Measurements from ENCODE around the gene ORC6. TPM values are rescaled to one million over a fixed set of nuclear protein-coding genes. Genes with fewer than 3 reads are reported as not detected.

ORC6 gene
- total and polyA plus RNA-seq, 9 of the 15 experiments (the other 6 are each of a cell fraction or from before 2014, with no cell fraction given) = 18.7 to 71.4 (median 47.0) TPM

DNA sequence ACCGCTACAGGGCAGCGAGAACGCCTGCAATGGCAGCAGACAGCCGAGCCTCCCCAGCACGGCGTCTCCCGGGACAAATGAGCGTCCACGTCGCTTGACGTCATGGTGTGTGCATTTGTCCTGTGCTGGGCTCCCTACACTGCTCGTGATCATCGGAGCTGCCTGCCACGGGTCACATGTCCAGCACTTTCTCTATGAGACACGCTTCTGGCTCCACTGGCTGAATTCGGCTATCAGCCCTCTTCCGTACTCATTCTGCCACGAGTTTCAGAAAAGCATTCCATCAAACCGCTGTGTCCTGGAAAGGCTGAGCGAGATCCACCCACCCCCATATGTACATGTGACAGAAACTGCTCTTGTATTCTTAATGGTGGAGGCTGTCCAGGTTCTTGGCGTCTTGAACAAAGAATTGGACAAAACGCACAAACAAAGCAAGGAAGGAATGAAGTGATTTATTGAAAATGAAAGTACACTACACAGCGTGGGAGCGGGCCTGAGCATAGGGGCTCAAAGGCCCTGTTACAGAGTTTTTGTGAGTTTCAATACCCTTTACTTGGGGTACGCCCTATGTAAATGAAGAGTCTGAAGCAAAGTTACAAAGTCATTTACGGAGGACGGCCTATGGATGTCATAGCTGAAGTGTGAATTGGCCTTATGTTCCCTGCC lies 39.7 kb upstream of the ORC6 start (continued):
- TF ChIP-seq CEBPG (CRISPR knock-in tag; IDR thresholded peaks at IDR 0.05) (no peak), CEBPG (tag; conservative IDR thresholded peaks at IDR 0.05 in 1 of 2, IDR thresholded peaks at IDR 0.05 in 1 of 2) (no peak), FOS (IDR thresholded peaks at IDR 0.05; ENCODE audit: extremely low read depth, insufficient read length) (no peak), FOXK2 (conservative IDR thresholded peaks at IDR 0.05 in 1 of 2, IDR thresholded peaks at IDR 0.05 in 1 of 2; ENCODE audit: low read depth in 2 of 2) (no peak), ZNF586 (CRISPR knock-in tag; conservative IDR thresholded peaks at IDR 0.05) (no peak), BCL6 (CRISPR knock-in tag; IDR thresholded peaks at IDR 0.05) (no peak), ZNF311 (CRISPR knock-in tag; IDR thresholded peaks at IDR 0.05) (no peak), TCF7 (IDR thresholded peaks at IDR 0.05; ENCODE audit: borderline replicate concordance) (no peak), TOE1 (IDR thresholded peaks at IDR 0.05; ENCODE audit: borderline replicate concordance) (0 out of 2 replicates have a peak, but pooled peaks have one; percentile 32), TOE1 (CRISPR knock-in tag; IDR thresholded peaks at IDR 0.05; ENCODE audit: borderline replicate concordance, low read depth) (no peak), SMARCE1 (IDR thresholded peaks at IDR 0.05) (no peak), MTA3 (IDR thresholded peaks at IDR 0.05; ENCODE audit: borderline replicate concordance) (peak; percentile 35; the same call in 1 of the 2 replicates), SRSF7 (optimal IDR thresholded peaks at IDR 0.05; ENCODE audit: low read depth, low read length) (no peak), HEY1 (CRISPR knock-in tag; IDR thresholded peaks at IDR 0.05; ENCODE audit: borderline replicate concordance) (no peak), SRSF3 (IDR thresholded peaks at IDR 0.05; ENCODE audit: insufficient read depth, low read length) (no peak), NR4A1 (CRISPR knock-in tag; IDR thresholded peaks at IDR 0.05) (no peak), NR4A1 (tag; IDR thresholded peaks at IDR 0.05) (no peak), PCBP1 (IDR thresholded peaks at IDR 0.05; ENCODE audit: low read depth, low read length, poor library complexity, severe bottlenecking) (no peak), HNRNPK (IDR thresholded peaks at IDR 0.05; ENCODE audit: low read depth, low read length, poor library complexity, severe bottlenecking) (no peak)
- TF ChIP-seq, protein P1, sequence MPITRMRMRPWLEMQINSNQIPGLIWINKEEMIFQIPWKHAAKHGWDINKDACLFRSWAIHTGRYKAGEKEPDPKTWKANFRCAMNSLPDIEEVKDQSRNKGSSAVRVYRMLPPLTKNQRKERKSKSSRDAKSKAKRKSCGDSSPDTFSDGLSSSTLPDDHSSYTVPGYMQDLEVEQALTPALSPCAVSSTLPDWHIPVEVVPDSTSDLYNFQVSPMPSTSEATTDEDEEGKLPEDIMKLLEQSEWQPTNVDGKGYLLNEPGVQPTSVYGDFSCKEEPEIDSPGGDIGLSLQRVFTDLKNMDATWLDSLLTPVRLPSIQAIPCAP (CRISPR knock-in tag; IDR thresholded peaks at IDR 0.05; ENCODE audit: borderline replicate concordance) = no peak
- TF ChIP-seq, protein P2, sequence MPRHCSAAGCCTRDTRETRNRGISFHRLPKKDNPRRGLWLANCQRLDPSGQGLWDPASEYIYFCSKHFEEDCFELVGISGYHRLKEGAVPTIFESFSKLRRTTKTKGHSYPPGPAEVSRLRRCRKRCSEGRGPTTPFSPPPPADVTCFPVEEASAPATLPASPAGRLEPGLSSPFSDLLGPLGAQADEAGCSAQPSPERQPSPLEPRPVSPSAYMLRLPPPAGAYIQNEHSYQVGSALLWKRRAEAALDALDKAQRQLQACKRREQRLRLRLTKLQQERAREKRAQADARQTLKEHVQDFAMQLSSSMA (CRISPR knock-in tag; IDR thresholded peaks at IDR 0.05) = no peak
- TF ChIP-seq, protein P3, sequence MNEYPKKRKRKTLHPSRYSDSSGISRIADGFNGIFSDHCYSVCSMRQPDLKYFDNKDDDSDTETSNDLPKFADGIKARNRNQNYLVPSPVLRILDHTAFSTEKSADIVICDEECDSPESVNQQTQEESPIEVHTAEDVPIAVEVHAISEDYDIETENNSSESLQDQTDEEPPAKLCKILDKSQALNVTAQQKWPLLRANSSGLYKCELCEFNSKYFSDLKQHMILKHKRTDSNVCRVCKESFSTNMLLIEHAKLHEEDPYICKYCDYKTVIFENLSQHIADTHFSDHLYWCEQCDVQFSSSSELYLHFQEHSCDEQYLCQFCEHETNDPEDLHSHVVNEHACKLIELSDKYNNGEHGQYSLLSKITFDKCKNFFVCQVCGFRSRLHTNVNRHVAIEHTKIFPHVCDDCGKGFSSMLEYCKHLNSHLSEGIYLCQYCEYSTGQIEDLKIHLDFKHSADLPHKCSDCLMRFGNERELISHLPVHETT (CRISPR knock-in tag; conservative IDR thresholded peaks at IDR 0.05 in 1 of 2, IDR thresholded peaks at IDR 0.05 in 1 of 2) = no peak
- TF ChIP-seq, protein P4, sequence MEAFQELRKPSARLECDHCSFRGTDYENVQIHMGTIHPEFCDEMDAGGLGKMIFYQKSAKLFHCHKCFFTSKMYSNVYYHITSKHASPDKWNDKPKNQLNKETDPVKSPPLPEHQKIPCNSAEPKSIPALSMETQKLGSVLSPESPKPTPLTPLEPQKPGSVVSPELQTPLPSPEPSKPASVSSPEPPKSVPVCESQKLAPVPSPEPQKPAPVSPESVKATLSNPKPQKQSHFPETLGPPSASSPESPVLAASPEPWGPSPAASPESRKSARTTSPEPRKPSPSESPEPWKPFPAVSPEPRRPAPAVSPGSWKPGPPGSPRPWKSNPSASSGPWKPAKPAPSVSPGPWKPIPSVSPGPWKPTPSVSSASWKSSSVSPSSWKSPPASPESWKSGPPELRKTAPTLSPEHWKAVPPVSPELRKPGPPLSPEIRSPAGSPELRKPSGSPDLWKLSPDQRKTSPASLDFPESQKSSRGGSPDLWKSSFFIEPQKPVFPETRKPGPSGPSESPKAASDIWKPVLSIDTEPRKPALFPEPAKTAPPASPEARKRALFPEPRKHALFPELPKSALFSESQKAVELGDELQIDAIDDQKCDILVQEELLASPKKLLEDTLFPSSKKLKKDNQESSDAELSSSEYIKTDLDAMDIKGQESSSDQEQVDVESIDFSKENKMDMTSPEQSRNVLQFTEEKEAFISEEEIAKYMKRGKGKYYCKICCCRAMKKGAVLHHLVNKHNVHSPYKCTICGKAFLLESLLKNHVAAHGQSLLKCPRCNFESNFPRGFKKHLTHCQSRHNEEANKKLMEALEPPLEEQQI (IDR thresholded peaks at IDR 0.05) = no peak
